ENCODE results near the gene NCF4. TPM values are rescaled to one million over a fixed set of nuclear protein-coding genes. Genes with fewer than 3 reads are reported as not detected.

The NCF4 gene
- total RNA-seq, 1 experiment from 2014 or later, result not detected

GRCh38 chr22:36860017-36860416 lies 789 bp upstream of the NCF4 start:
- no peak for DNase-seq (ENCODE audit: low read depth, low spot score)
- no peak overlapping the region for H3K27ac ChIP-seq (ENCODE audit: low read length)
- TF ChIP-seq TCF7L2 (IDR thresholded peaks at IDR 0.05; ENCODE audit: low read depth, low read length), result no peak
- no peak for TF ChIP-seq CTCF (IDR thresholded peaks at IDR 0.05)
- no peak for TF ChIP-seq REST (IDR thresholded peaks at IDR 0.05; ENCODE audit: insufficient read depth in 1 of 2, low read depth in 2 of 2, low read length in 1 of 2)
- TF ChIP-seq SIN3A (IDR thresholded peaks at IDR 0.05; ENCODE audit: borderline replicate concordance, insufficient read depth, low read depth, low read length), result no peak
- TF ChIP-seq POLR2AphosphoS5 (IDR thresholded peaks at IDR 0.05; ENCODE audit: low read depth, low read length), result no peak
- H3K36me3 ChIP-seq (ENCODE audit: control insufficient read depth, insufficient read depth, low read length), result no peaks in the 10 kb centered on the region
- ATAC-seq, result no peak
- in situ Hi-C loops (cut with HindIII; ENCODE audit: low pct_unique_long_range_greater_than_20kb, low sequenced_read_pairs) (no loop called here), intact Hi-C loops (cut with micrococcal nuclease; ENCODE audit: unreplicated experiment) (no loop called here)
- H3K4me1 ChIP-seq (ENCODE audit: control insufficient read depth, insufficient read depth, low read length), result no peaks in the 10 kb centered on the region
- H3K4me3 ChIP-seq (ENCODE audit: low read depth in 2 of 2, low read length in 2 of 2), result no peak overlapping the region
- CTCF ChIA-PET, result interaction anchor here (0.6 to 1.4 kb wide), 2 partner anchors 118 to 313 kb away, joined by 5 to 8 read pairs; no protein-coding TSS in a partner anchor
- POLR2A ChIA-PET, result no interaction called here
- H3K27me3 ChIP-seq (ENCODE audit: control insufficient read depth, insufficient read depth, low read length), result no peaks in the 10 kb centered on the region
- no peaks in the 10 kb centered on the region for H3K9me3 ChIP-seq (ENCODE audit: control insufficient read depth, insufficient read depth, low read depth, low read length)
- BruUV-seq (replicated peaks), result no TSS peak

- BruUV-seq (replicated peaks), result no TSS peak
- H3K4me1 ChIP-seq (ENCODE audit: control insufficient read depth, insufficient read depth, low read length), result no peaks in the 10 kb centered on the region
- in situ Hi-C loops (cut with HindIII; ENCODE audit: low pct_unique_long_range_greater_than_20kb, low sequenced_read_pairs) (no loop called here), intact Hi-C loops (cut with micrococcal nuclease; ENCODE audit: unreplicated experiment) (no loop called here)
- no peaks in the 10 kb centered on the region for H3K27me3 ChIP-seq (ENCODE audit: control insufficient read depth, insufficient read depth, low read length)
- DNase-seq (ENCODE audit: low read depth, low spot score) (no peak), ATAC-seq (no peak)
- TF ChIP-seq TCF7L2 (IDR thresholded peaks at IDR 0.05; ENCODE audit: low read depth, low read length) (no peak), SIN3A (IDR thresholded peaks at IDR 0.05; ENCODE audit: borderline replicate concordance, insufficient read depth, low read depth, low read length) (no peak), POLR2AphosphoS5 (IDR thresholded peaks at IDR 0.05; ENCODE audit: low read depth, low read length) (no peak), CTCF (IDR thresholded peaks at IDR 0.05) (no peak), REST (IDR thresholded peaks at IDR 0.05; ENCODE audit: insufficient read depth in 1 of 2, low read depth in 2 of 2, low read length in 1 of 2) (no peak)
- H3K36me3 ChIP-seq (ENCODE audit: control insufficient read depth, insufficient read depth, low read length), result no peaks in the 10 kb centered on the region
- H3K27ac ChIP-seq (ENCODE audit: low read length), result no peak overlapping the region
- no peak overlapping the region for H3K4me3 ChIP-seq (ENCODE audit: low read depth in 2 of 2, low read length in 2 of 2)
- CTCF ChIA-PET, result interaction anchor here (1.4 kb wide), 1 partner anchor 117 kb away, joined by 8 read pairs; no protein-coding TSS in a partner anchor
- H3K9me3 ChIP-seq (ENCODE audit: control insufficient read depth, insufficient read depth, low read depth, low read length), result no peaks in the 10 kb centered on the region
- POLR2A ChIA-PET, result no interaction called here
Measured at GRCh38 chr22:36860438-36860820, 377 bp upstream of the NCF4 start.

Data from Panc1 (cell line).